ENCODE data around the gene NTHL1. TPM values are rescaled to one million over a fixed set of nuclear protein-coding genes. Genes with fewer than 3 reads are reported as not detected.

Gene NTHL1
- total RNA-seq, 4 donors from 2014 or later: 3.5 to 13.6 (median 6.4) TPM

DNA sequence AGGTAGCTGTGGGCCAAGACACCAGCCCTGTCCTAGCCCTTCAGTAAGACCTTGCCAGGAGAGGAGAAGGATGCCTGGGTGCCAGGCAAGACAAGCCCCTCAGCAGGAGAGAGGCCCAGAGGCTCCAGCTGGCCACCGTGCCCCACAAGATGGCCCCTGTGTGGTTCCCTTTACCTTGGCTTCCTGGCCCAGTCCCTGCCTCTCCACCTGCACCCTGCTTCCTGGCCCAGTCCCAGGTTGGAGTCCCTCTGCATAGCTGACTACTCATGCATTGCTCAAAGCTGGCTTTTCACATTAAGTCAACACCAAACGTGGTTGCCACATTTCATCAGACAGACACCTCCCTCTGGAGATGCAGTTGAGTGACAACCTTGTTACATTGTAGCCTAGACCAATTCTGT lies 53.9 kb downstream of the NTHL1 start:
- Histone ChIP-seq H3K4me3 (no peak overlapping the region), H3K27ac (no peak overlapping the region), H3K36me3 (peaks cover 0 to 11% of the 10 kb centered on the region in 2 donors), H3K4me1 (peaks cover 7 to 16% of the 10 kb centered on the region in 2 donors), H3K9me3 (no peaks in the 10 kb centered on the region), H3K27me3 (peaks cover 26 to 32% (median 30%) of the 10 kb centered on the region in 3 donors)
- DNase-seq (no peak), ATAC-seq (no peak)
- intact Hi-C loops (cut with DNase I; ENCODE audit: low total_unique reads): no loop called here
- TF ChIP-seq, protein P1, sequence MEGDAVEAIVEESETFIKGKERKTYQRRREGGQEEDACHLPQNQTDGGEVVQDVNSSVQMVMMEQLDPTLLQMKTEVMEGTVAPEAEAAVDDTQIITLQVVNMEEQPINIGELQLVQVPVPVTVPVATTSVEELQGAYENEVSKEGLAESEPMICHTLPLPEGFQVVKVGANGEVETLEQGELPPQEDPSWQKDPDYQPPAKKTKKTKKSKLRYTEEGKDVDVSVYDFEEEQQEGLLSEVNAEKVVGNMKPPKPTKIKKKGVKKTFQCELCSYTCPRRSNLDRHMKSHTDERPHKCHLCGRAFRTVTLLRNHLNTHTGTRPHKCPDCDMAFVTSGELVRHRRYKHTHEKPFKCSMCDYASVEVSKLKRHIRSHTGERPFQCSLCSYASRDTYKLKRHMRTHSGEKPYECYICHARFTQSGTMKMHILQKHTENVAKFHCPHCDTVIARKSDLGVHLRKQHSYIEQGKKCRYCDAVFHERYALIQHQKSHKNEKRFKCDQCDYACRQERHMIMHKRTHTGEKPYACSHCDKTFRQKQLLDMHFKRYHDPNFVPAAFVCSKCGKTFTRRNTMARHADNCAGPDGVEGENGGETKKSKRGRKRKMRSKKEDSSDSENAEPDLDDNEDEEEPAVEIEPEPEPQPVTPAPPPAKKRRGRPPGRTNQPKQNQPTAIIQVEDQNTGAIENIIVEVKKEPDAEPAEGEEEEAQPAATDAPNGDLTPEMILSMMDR (IDR thresholded peaks at IDR 0.05 in 4 of 5, conservative IDR thresholded peaks at IDR 0.05 in 1 of 5): no peak
- TF ChIP-seq POLR2A (IDR thresholded peaks at IDR 0.05): no peak
- in situ Hi-C loops (cut with MboI; ENCODE audit: low sequenced_read_pairs in 4 of 4): no loop called here

DNA sequence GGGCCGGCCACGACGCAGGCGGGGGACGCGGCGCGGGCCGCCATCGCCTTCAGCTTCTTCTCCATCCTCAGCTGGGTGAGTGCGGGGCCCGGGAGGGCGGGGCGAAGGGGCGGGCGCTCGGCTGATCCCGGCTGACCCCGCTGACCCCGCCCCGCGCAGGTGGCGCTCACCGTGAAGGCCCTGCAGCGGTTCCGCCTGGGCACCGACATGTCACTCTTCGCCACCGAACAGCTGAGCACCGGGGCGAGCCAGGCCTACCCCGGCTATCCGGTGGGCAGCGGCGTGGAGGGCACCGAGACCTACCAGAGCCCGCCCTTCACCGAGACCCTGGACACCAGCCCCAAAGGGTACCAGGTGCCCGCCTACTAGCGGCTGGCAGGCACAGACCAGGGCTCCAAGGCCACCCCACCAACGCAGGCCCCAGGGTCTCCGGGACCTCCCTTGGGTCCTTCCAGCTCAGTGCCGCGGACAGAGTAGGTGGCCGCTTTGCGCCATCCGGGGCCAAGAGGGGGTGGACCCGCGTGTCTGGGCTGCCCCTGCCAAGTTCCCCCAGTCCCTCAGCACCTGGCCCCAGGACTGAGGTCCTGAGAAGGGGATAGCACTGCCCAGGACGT lies 54.8 kb downstream of the NTHL1 start:
- in situ Hi-C loops (cut with MboI; ENCODE audit: low sequenced_read_pairs in 4 of 4) (no loop called here), intact Hi-C loops (cut with DNase I; ENCODE audit: low total_unique reads) (no loop called here)
- TF ChIP-seq POLR2A (IDR thresholded peaks at IDR 0.05): no peak
- H3K27ac ChIP-seq: peak overlapping the region in 1 of 4 donors; percentile 36
- ATAC-seq (peak in 1 of 2 donors; percentile 3), DNase-seq (no peak)
- no peaks in the 10 kb centered on the region for H3K9me3 ChIP-seq
- H3K36me3 ChIP-seq: peaks cover 0 to 2% of the 10 kb centered on the region in 2 donors
- peaks cover 7 to 16% of the 10 kb centered on the region in 2 donors for H3K4me1 ChIP-seq
- H3K4me3 ChIP-seq: peak overlapping the region in 2 of 4 donors; percentile 59 to 74
- H3K27me3 ChIP-seq: peaks cover 30 to 38% (median 34%) of the 10 kb centered on the region in 3 donors

DNA sequence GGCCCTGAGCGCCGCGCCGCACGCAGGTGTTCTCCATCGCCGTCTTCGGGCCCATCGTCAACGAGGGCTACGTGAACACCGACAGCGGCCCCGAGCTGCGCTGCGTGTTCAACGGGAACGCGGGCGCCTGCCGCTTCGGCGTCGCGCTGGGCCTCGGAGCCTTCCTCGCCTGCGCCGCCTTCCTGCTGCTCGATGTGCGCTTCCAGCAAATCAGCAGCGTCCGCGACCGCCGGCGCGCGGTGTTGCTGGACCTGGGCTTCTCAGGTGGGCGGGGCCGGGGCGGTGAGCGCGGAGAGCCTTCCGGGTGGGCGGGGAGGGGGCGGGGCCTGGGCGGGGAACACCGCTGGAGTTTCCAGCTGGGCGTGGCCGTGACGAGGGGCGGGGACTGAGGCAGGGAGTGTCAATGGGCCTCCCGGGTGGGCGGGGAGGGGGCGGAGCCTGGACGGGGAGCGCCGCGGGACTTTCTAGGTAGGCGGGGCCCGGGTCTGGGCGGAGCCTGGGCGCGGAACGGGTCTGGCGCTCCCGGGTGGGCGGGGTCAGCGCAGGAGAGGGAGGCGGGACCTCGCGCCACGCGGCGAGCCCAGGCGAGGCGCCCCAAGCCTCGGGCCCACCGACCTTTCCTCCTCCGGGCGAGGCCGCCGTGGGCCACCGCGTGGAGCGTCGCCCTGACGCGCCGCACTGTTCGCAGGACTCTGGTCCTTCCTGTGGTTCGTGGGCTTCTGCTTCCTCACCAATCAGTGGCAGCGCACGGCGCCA lies 55.5 kb downstream of the NTHL1 start:
- peaks cover 0 to 2% of the 10 kb centered on the region in 2 donors for H3K36me3 ChIP-seq
- H3K9me3 ChIP-seq: no peaks in the 10 kb centered on the region
- intact Hi-C loops (cut with DNase I; ENCODE audit: low total_unique reads): no loop called here
- in situ Hi-C loops (cut with MboI; ENCODE audit: low sequenced_read_pairs in 4 of 4): no loop called here
- TF ChIP-seq POLR2A (IDR thresholded peaks at IDR 0.05): no peak
- TF ChIP-seq, protein P1 (IDR thresholded peaks at IDR 0.05 in 4 of 5, conservative IDR thresholded peaks at IDR 0.05 in 1 of 5): no peak
- H3K4me1 ChIP-seq: peaks cover 7 to 16% of the 10 kb centered on the region in 2 donors
- peak overlapping the region; percentile 43 to 74 (median 51) for H3K4me3 ChIP-seq
- DNase-seq (peak; percentile 89 to 95), ATAC-seq (peak; percentile 84)
- H3K27me3 ChIP-seq: peaks cover 30 to 38% (median 34%) of the 10 kb centered on the region in 3 donors
- peak overlapping the region in 2 of 4 donors; percentile 41 to 43 for H3K27ac ChIP-seq

DNA sequence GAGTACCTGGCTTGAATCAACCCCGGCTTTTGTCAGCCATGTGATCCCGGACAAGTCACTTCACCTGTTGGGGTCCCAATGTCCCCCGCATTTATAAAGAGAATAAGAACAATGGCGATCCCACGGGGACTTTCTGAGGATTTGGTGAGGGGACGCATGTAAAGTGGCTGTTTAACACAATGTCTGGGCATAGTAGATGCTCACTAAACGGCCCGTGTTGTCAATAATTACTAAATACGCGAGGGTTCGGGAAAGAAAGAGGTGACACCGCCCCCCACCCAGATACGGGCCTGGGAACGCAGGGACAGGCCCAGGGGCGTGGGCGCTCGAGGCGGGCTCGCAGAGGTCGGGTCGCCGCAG lies 56.1 kb downstream of the NTHL1 start:
- no peaks in the 10 kb centered on the region for H3K9me3 ChIP-seq
- peaks cover 0 to 8% of the 10 kb centered on the region in 2 donors for H3K36me3 ChIP-seq
- intact Hi-C loops (cut with DNase I; ENCODE audit: low total_unique reads) (no loop called here), in situ Hi-C loops (cut with MboI; ENCODE audit: low sequenced_read_pairs in 4 of 4) (no loop called here)
- TF ChIP-seq POLR2A (IDR thresholded peaks at IDR 0.05): no peak
- TF ChIP-seq, protein P1 (IDR thresholded peaks at IDR 0.05 in 4 of 5, conservative IDR thresholded peaks at IDR 0.05 in 1 of 5): no peak
- peak overlapping the region in 2 of 4 donors; percentile 41 to 43 for H3K27ac ChIP-seq
- H3K4me3 ChIP-seq: peak overlapping the region; percentile 43 to 74 (median 51)
- ATAC-seq (no peak), DNase-seq (no peak)
- peaks cover 7 to 16% of the 10 kb centered on the region in 2 donors for H3K4me1 ChIP-seq
- H3K27me3 ChIP-seq: peaks cover 30 to 38% (median 34%) of the 10 kb centered on the region in 3 donors

- intact Hi-C loops (cut with DNase I; ENCODE audit: low total_unique reads) (no loop called here), in situ Hi-C loops (cut with MboI; ENCODE audit: low sequenced_read_pairs in 4 of 4) (no loop called here)
- no peak for DNase-seq
- Histone ChIP-seq H3K27me3 (peaks cover 30 to 38% (median 34%) of the 10 kb centered on the region in 3 donors), H3K27ac (no peak overlapping the region), H3K9me3 (no peaks in the 10 kb centered on the region), H3K4me1 (peaks cover 7 to 16% of the 10 kb centered on the region in 2 donors), H3K36me3 (peaks cover 0 to 12% of the 10 kb centered on the region in 2 donors), H3K4me3 (peak overlapping the region in 2 of 4 donors; percentile 43 to 74)
- no peak for ATAC-seq
- TF ChIP-seq, protein P1 (IDR thresholded peaks at IDR 0.05 in 4 of 5, conservative IDR thresholded peaks at IDR 0.05 in 1 of 5): no peak
- no peak for TF ChIP-seq POLR2A (IDR thresholded peaks at IDR 0.05)
These were observed 56.5 kb downstream of the NTHL1 start for GRCh38 chr16:1991135-1991551.

Measured in gastrocnemius medialis (tissue), 4 donors.